HG02884 (cell line): Measurements from ENCODE around the gene SAPCD2.
A peak's percentile ranks its signal among the peaks of the same experiment; 100 is the strongest.
"Not testable (repeated sequence)": the region's sequence is repeated elsewhere in the genome, so short reads cannot be mapped to it uniquely, and the experiment has no call there.

ENCODE experiments used
- ATAC-seq: cut with Tn5 transposase; IDR thresholded peaks from one replicate; pipeline ENCODE4 v1.9.1; 2021; ENCODE audit warnings: mild to moderate bottlenecking, moderate library complexity; ENCODE audit not compliant: unreplicated experiment

Gene SAPCD2

DNA sequence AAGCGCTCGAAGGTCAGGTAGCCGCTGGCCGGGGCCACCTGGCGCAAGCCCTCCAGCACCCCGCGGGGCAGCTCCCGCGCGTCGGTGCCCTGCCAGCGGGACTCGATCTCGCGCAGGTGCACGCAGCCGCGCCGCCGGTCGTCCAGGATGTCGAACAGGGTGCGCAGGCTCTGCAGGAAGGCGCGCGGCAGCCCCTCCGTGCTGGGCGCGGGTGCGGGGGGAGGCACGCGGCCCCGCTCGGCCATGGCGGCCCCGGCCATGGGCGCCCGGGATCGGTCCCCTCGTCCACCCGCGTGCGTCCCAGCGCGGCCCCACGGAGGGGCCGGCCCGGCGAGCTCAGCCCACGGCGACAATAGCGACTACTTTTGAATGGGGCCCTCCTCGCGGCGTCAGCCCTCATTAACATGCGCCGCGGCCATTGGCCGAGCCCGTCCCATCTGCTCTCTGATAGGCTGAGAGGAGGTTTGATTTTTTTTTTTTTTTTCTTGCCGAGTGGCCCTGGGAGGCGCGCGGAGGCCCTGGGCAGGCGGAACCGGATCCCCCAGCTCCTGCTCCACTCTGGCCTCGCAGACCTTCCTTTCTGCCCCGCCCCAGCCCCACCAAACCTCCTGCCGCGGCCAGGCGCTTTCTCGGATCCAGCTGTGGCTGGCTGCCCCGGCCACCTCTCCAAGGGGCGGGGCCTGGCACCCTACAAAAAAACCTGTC is at the start of gene SAPCD2:
SAPCD2 (minus strand) TSS at position 357 of the 705 bp plus-strand sequence; CDS start at position 260, 97 bp downstream.
- peak; percentile 61 for ATAC-seq

DNA sequence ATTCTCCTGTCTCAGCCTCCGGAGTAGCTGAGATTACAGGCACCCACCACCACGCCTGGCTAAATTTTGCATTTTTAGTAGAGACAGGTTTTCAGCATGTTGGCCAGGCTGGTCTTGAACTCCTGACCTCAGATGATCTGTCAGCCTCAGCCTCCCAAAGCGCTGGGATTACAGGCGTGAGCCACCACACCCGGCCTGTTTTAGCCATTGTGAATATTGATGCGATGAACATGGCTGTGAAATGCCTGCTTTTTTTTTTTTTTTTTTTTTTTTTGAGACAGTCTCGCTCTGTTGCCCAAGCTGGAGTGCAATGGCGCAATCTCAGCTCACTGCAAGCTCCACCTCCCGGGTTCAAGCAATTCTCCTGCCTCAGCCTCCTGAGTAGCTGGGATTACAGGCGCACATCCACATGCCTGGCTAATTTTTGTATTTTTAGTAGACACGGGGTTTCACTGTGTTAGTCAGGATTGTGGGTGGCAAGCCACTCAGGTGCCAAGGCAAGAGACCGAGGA is 47.8 kb upstream of the SAPCD2 start:
- ATAC-seq = not testable (repeated sequence)

DNA sequence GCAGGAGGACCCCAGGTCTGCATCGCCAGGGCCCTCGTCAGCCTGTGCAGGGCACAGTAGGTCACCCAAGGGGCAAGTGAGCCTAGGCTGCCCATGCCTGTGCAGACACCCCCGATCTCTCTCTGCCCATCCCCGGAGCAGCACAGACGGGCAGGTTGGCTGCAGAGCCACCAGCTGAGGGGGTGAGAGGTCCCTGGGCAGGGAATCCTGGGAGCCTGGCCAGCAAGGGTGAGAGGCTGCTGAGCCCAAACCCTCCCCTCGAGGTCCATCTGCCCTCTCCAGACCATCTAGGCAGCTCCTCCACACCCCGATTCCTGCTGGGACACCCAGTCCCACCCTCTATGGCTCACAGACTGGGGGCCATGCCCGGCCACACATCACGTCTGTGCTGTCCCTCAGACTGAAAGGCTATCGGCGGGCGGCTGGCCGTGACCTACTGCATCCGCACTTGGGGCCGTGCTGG is 46.9 kb upstream of the SAPCD2 start:
- ATAC-seq = no peak

DNA sequence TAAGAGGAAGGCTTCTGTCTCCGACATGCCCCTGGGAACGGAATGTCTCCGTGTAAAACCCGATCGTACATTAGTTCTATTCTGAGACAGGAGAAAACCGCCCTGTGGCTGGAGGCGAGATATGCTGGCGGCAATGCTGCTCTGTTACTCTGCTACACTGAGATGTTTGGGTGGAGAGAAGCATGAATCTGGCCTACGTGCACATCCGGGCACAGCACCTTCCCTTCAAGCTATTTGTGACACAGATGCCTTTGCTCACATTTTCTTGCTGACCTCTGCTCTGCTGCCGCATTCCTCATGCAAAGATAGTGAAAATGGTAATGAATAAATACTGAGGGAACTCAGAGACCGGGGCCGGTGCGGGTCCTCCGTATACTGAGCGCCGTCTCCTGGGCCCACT is 46.4 kb upstream of the SAPCD2 start:
- ATAC-seq = no peak

DNA sequence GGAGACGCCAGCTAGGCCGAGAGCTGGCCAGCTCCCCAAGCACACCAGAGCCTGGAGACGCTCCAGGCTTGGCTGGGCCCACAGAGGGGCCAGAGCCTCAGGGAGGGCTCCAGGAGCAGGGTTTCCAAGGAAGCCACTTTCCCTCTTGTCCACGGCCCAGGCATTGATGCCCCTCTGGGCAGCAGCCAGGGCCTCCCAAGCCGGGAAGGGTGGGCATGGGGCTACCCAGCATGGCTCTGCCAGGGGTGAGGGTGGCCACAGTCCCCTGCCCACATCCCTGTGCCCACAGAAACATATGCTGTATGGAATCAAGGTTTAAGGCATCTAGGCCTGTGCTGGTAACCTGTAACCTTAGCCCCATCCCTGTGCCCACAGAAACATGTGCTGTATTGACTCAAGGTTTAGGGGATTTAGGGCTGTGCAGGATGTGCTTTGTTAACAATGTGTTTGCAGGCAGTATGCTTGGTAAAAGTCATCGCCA is 45.7 kb upstream of the SAPCD2 start:
- no peak for ATAC-seq

- no peak for ATAC-seq
Observed at GRCh38 chr9:137115394-137116026, 45.2 kb upstream of the SAPCD2 start.

DNA sequence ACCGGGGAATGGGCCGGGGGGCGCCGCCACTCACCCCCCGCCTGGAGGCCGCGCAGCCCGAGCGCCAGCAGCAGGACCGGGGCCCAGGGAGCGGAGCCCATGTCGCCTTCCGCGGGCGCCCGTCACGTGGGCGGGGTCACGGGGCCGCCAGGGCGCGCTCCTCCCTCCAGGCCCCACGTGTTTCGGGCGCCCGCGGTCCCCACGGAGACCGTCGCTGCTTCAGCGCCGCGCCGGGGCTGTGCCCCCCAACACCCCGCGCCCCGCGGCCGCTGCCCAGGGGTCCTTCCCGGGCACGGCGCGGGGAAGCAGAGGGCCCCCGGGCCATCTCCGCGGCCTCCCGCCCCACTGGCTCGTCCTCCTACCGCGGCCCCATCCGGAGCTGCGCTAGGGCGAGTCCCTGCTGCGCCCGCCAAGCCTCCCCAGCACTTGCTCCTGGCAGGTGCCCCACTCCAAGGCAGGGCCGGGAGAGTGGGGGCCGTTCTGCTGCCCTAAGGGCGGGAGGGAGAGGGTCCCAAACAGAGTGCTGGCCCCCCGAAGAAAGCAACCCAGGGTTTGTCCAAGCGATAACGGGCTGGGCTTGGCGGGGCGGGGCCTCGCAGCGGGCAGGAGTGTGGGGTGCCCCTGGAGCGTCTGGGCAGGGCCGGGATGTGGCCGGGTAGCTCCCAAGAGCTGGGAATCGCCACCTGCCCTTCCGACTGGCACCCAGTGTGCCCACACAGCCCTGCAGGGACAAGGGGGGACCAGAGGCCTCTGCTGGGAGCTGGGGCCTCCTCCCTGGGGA is 44.4 kb upstream of the SAPCD2 start, which contains the start of gene DPP7:
DPP7 (minus strand) TSS at position 121 of the 781 bp plus-strand sequence; CDS start at position 101, 20 bp downstream.
- peak; percentile 65 for ATAC-seq

GRCh38 chr9:137114220-137114612 is 43.9 kb upstream of the SAPCD2 start:
- ATAC-seq = peak; percentile 17

DNA sequence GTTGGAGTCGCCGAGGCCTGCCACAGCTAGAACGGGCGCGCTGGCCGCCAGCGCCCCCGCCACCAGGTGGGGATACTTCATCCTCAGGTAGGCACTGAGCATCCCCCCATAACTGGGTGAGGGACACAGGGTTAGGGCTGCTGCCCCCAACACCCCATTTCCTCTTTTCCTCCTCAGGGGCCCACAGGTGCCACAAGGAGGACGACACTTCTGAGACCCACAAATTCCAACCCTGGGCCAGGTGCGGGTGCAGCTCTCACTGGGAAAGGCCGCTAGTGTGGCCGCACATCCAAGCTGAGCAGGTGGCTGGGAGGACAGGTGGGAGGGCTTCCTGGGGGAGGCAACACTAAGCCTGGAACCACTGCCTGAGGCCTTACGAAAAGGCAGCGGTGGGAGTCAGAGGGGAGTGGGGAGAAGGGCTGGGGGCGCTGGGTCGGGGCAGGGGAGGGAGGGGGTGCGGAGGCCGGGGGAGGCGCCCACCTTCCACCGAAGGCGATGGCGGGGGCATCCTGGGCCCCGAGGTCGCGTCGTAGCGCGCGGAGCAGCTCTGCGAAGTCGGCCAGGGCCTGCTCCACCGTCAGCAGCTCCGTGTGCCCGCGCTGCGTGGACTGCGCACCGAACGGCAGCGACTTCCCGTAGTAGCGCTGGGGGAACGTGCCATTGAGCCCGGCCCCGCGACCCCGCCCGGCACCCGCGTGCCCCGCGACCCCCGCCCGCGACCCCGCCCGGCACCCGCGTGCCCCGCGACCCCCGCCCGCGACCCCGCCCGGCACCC is 43.2 kb upstream of the SAPCD2 start:
- ATAC-seq = no peak

DNA sequence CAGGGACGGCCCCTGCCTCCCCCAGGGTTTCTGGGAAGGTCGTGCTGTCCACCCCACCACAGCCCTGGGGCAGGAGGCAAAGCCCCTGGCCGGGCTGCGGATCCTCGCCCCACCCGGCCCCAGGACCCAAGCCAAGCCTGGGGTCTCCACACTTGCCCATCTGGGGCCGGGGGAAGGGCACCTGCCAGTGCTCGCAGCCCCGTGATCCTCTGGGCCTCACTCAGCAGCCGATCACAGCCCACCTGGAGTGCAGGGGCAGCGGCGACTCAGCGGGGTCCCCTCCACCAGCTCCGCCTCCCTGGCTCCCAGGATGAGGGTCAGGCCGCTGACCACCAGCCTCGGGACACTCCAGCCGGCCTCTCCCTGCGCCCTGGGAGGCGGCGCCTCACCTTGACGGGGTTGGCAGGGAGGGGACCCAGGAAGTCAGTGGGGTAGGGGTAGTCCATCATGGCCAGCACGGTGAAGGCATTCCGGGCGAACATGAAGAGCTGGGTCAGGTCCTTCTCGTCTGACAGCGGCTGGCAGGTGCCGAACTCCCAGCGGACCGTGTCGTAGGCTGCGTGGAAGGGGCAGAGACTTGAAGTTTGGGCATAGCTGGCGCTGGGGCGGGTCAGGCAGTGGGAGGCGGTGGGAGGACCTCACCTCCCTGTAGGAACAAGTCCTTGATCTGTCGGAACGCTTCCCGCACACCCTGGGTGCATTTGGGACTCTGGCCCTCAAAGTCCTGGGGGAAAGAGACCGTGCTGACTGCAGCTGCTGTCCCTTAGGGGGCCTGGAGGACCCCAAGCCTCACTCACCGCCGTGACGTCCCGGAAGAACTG is 42.4 kb upstream of the SAPCD2 start:
- no peak for ATAC-seq

GRCh38 chr9:137111788-137112563 is 41.6 kb upstream of the SAPCD2 start:
- no peak for ATAC-seq

DNA sequence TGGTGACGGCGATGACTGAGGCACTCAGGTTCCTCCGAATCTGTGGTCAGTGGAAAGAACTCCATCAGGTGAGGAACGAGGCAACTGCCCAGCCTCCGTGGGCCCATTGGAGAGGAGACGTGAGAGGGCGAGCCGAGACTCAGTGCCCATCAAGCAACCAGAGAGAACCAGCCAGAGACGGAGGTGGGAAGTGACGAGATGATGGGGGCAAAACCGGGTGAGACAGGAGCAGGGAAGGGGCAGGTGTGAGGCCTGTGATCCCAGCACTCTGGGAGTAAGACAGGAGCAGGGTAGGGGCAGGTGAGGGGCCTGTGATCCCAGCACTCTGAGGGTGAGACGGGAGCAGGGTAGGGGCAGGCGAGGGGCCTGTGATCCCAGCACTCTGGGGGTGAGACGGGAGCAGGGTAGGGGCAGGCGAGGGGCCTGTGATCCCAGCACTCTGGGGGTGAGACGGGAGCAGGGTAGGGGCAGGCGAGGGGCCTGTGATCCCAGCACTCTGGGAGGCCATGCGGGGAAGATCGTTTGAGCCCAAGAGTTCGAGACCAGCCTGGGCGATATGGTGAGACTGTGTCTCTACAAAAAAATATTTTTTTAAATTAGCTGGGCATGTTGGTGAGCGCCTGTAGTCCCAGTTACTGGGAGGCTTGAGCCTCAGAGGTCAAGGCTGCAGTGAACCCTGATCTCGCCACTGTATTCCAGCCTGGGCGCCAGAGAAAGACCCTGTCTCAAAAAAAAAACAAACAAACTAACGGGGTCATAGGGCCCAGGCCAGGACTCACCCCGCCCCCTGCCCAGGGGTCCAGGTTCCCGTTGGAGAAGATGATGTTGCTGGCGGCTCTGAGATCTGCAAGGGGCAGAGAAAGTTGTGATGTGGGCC is 40.8 kb upstream of the SAPCD2 start:
- no peak for ATAC-seq

- no peak for ATAC-seq
Observed at GRCh38 chr9:137110147-137110910, 40.0 kb upstream of the SAPCD2 start.

GRCh38 chr9:137109250-137110146 is 39.1 kb upstream of the SAPCD2 start:
- no peak for ATAC-seq

DNA sequence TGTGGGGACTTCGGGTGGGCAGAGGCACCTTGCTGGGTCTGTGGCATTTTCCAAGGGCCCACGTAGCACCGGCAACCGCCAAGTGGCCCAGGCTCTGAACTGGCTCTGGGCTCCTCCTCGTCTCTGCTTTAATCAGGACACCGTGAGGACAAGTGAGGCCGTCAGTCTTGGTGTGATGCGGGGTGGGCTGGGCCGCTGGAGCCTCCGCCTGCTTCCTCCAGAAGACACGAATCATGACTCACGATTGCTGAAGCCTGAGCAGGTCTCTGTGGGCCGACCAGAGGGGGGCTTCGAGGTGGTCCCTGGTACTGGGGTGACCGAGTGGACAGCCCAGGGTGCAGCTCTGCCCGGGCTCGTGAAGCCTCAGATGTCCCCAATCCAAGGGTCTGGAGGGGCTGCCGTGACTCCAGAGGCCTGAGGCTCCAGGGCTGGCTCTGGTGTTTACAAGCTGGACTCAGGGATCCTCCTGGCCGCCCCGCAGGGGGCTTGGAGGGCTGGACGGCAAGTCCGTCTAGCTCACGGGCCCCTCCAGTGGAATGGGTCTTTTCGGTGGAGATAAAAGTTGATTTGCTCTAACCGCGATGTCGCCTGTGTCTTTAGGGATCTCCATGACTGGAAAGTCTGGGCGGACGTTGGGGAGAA is 38.4 kb upstream of the SAPCD2 start:
- ATAC-seq = no peak

DNA sequence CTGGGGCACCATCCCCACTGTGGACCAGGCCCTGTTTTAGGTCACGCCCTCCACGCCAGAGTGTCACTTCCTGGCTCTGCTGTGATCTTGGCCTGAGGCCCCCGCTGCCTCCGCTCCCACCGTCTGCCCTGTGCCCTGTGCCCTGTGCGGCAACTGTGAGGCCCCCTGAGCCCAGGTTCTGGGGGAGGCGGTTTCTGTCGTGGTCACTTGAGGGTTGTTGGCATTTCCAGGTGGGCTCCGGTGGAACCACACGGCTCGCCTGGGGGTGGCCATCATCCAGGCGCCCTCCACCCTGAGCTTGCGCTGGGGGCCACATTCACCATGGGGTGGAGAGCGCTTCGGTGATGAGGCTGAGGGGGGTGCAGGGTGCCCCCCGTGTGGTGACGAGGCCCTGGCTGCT is 37.6 kb upstream of the SAPCD2 start:
- ATAC-seq = no peak
